ENCODE data around the gene FCN3. TPM values are rescaled to one million over a fixed set of nuclear protein-coding genes. Genes with fewer than 3 reads are reported as not detected.

FCN3 gene
- total and polyA plus RNA-seq, 9 donors = 0.35 to 7.6 (median 2.4) TPM

DNA sequence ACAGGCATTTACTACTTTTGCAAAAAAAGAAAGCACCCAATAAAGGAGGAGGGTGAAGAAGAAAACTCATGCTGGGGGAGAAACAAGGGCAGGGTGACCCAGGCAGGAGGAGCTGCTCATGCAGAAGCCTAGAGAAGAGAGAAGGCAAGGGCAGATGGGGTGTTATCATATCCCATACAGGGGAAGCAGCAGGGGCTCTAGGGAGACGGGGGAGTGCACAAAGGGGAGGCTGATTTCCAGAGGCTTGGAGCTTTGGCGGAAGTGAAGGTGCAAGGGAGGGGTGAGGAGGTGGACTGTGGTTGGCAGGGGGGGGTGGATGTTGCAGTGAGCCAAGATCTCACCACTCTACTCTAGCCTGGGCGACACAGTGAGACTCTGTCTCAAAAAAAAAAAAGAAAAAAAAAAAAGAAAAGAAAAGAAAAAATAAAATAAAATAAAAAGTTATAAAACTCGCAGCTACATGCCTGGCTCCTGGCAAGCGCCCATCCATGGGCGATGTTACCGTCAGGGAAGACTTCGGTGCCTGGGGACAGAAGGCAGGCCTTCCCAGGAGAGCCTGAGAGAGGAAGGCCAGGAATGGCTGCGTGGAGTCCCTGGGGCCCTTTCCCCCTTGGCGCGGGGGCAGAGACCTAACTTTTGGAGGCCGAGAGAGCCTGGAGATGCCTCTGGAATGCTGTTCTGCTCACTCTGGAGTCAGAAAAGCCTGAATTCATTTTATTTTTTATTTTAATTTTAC is 3.3 kb upstream of the FCN3 start:
- no peaks in the 10 kb centered on the region for H3K4me1 ChIP-seq (ENCODE audit: insufficient read depth)
- DNase-seq = no peak
- TF ChIP-seq EP300 (IDR thresholded peaks at IDR 0.05) (no peak), POLR2A (IDR thresholded peaks at IDR 0.05) (no peak)
- TF ChIP-seq, protein P1, sequence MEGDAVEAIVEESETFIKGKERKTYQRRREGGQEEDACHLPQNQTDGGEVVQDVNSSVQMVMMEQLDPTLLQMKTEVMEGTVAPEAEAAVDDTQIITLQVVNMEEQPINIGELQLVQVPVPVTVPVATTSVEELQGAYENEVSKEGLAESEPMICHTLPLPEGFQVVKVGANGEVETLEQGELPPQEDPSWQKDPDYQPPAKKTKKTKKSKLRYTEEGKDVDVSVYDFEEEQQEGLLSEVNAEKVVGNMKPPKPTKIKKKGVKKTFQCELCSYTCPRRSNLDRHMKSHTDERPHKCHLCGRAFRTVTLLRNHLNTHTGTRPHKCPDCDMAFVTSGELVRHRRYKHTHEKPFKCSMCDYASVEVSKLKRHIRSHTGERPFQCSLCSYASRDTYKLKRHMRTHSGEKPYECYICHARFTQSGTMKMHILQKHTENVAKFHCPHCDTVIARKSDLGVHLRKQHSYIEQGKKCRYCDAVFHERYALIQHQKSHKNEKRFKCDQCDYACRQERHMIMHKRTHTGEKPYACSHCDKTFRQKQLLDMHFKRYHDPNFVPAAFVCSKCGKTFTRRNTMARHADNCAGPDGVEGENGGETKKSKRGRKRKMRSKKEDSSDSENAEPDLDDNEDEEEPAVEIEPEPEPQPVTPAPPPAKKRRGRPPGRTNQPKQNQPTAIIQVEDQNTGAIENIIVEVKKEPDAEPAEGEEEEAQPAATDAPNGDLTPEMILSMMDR (IDR thresholded peaks at IDR 0.05) = no peak
- H3K27ac ChIP-seq = no peak overlapping the region
- no peaks in the 10 kb centered on the region for H3K27me3 ChIP-seq
- H3K9me3 ChIP-seq = no peaks in the 10 kb centered on the region
- H3K36me3 ChIP-seq = no peaks in the 10 kb centered on the region
- intact Hi-C loops (cut with DNase I) = no loop called here
- WGBS, 3 donors = 33 to 40% (median 39%) methylated on average over 12 of the region's 12 CpGs
- no peak overlapping the region for H3K4me3 ChIP-seq

DNA sequence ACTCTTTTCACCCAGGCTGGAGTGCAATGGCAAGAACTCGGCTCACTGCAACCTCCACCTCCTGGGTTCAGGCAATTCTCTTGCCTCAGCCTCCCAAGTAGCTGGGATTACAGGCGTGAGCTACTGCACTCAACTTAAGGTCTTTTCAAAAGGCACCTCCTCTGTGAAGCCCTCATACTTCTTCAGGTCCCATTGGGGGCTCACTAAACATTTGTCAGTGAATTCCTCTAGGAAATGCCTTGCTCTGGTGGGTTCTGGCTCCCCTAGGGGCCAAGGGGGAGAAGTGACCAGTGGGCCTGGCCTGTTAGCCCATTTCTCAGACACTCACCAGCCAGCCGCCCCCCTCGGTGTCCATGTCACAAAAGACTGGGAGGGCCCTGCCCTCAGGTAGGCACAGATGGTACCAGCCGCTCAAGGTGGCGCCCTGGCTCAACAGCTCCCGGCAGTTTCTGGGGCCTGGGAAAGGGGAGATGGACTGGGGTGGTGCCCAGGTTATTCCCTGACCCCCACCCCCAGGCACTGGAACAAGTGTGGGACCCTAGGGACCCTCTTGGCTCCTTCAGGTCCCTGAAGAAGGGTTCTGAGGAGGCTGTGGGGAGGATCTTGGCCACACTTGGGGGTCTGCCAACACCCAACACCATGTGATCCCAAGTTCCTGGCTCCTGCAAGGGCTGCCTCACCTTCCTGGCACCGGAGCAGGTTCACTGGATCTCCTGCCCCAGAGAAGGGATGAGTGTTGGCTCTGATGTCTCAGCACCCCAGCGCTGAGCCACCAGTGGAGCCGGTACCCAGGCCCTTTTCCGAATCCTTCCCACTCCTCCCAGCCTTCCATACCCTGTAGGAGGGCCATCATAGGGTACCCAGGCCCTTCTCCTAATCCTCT is 1.6 kb downstream of the FCN3 start:
- intact Hi-C loops (cut with DNase I) = no loop called here
- H3K27me3 ChIP-seq = no peaks in the 10 kb centered on the region
- no peaks in the 10 kb centered on the region for H3K36me3 ChIP-seq
- no peak for TF ChIP-seq EP300 (IDR thresholded peaks at IDR 0.05)
- TF ChIP-seq POLR2A (IDR thresholded peaks at IDR 0.05) = no peak
- TF ChIP-seq, protein P1 (IDR thresholded peaks at IDR 0.05) = no peak
- WGBS, 3 donors = 83 to 84% (median 83%) methylated on average over 11 of the region's 11 CpGs
- H3K27ac ChIP-seq = no peak overlapping the region
- H3K4me1 ChIP-seq (ENCODE audit: insufficient read depth) = no peaks in the 10 kb centered on the region
- H3K4me3 ChIP-seq = no peak overlapping the region
- no peak for DNase-seq
- no peaks in the 10 kb centered on the region for H3K9me3 ChIP-seq

DNA sequence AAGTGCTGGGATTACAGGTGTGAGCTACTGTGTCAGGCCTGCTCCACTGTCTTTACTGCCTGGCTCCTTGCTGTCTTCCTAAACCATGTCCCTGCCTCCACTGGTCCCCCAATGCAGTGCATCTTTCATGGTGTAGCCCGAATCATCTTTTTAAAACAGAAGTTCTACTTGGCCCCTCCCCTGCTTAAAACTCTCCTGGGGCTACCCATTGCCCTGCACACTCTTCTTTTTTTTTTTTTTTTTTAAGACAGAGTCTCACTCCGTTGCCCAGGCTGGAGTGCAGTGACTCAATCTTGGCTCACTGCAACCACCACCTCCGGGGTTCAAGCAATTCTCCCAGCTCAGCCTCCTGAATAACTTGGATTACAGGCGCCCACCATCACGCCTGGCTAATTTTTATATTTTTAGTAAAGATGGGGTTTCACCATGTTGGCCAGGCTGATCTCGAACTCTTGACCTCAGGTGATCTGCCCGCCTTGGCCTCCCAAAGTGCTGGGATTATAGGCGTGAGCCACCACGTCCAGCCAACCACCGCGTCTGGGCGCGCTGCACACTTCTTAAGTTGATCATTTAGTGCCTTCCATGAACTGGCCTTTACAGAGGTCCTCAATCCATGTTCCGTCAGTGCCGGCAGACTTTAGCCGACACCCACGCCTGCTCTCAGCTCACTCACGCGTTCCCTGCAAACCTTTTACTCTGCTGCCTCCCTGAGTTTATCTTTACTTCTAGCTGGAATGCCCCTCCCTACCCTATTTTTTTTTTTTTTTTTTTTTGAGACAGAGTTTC is 2.4 kb downstream of the FCN3 start:
- Histone ChIP-seq H3K4me3 (no peak overlapping the region), H3K9me3 (no peaks in the 10 kb centered on the region), H3K27ac (no peak overlapping the region), H3K36me3 (no peaks in the 10 kb centered on the region), H3K4me1 (ENCODE audit: insufficient read depth) (no peaks in the 10 kb centered on the region), H3K27me3 (no peaks in the 10 kb centered on the region)
- TF ChIP-seq, protein P1 (IDR thresholded peaks at IDR 0.05) = no peak
- TF ChIP-seq EP300 (IDR thresholded peaks at IDR 0.05) = no peak
- TF ChIP-seq POLR2A (IDR thresholded peaks at IDR 0.05) = no peak
- WGBS, 3 donors = 67 to 72% (median 67%) methylated on average over 19 of the region's 19 CpGs
- DNase-seq = no peak
- intact Hi-C loops (cut with DNase I) = no loop called here

DNA sequence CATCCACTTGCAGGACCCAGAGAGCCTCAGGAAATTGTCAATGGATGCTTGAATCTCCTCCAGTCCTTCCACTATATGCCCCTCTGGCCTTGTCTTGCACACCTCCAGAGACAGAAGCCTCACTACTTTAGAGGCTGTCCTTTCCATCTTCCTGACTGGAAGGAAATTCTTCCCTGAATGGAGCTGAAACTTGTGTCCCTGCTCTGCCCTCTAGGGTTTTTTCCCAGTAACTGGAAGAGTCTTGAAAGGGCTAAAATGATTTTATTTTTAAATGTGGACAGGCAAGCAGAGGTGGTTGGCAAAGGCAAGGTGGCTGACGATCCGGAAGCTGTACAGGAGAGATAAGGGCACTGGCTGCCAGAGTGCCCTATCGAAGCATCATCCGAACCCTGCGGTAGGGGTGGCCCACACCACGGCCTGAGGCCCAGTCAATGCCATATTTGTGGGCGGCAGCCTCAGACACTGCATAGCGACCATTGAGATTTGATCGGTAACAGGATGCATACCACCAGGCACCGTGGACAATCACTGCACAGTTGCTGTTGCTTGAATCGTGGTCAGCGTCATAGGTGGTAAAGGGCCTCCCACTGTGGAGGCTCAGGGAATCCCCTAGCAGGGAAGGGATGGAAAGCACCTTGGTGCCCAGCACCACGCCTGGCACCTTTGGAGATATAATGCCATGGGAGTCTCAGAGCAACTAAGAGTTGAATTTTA is 5.6 kb downstream of the FCN3 start:
- intact Hi-C loops (cut with DNase I) = no loop called here
- DNase-seq = no peak
- TF ChIP-seq, protein P1 (IDR thresholded peaks at IDR 0.05) = no peak
- no peak for TF ChIP-seq EP300 (IDR thresholded peaks at IDR 0.05)
- no peak for TF ChIP-seq POLR2A (IDR thresholded peaks at IDR 0.05)
- whole genome bisulfite sequencing, 3 donors = 72 to 78% (median 78%) methylated on average over 13 of the region's 13 CpGs
- no peaks in the 10 kb centered on the region for H3K9me3 ChIP-seq
- no peak overlapping the region for H3K27ac ChIP-seq
- H3K36me3 ChIP-seq = no peaks in the 10 kb centered on the region
- H3K27me3 ChIP-seq = no peaks in the 10 kb centered on the region
- H3K4me3 ChIP-seq = no peak overlapping the region
- H3K4me1 ChIP-seq (ENCODE audit: insufficient read depth) = peaks cover 7% of the 10 kb centered on the region

All from ovary (tissue), 9 donors.